ENCODE measurements around the gene CHEK1. TPM values are rescaled to one million over a fixed set of nuclear protein-coding genes. Genes with fewer than 3 reads are reported as not detected.

The CHEK1 gene
- total and polyA plus RNA-seq, 5 donors from 2014 or later, result 4.4 to 13.2 (median 8.0) TPM

- no peak for DNase-seq
- no peak for ATAC-seq (ENCODE audit: low read depth in 2 of 2)
These were observed 19.5 kb upstream of the CHEK1 start for GRCh38 chr11:125605417-125605816.

GRCh38 chr11:125609545-125609944 lies 15.4 kb upstream of the CHEK1 start:
- H3K4me1 Mint-ChIP-seq, result peaks cover 0 to 4% (median 0%) of the 10 kb centered on the region in 4 donors
- H3K4me3 Mint-ChIP-seq, result no peak overlapping the region
- DNase-seq (no peak), ATAC-seq (ENCODE audit: low read depth in 2 of 2) (no peak)
- peaks cover 58% of the 10 kb centered on the region for H3K36me3 Mint-ChIP-seq
- Histone ChIP-seq H3K4me1 (ENCODE audit: control insufficient read depth, insufficient read depth, low read length, poor library complexity, severe bottlenecking) (no peaks in the 10 kb centered on the region), H3K27ac (ENCODE audit: insufficient read depth, low read length, poor library complexity, severe bottlenecking) (no peak overlapping the region), H3K9me3 (ENCODE audit: control insufficient read depth in 2 of 2, low read length in 2 of 2) (no peaks in the 10 kb centered on the region), H3K4me3 (ENCODE audit: low read depth, low read length) (no peak overlapping the region), H3K36me3 (ENCODE audit: control insufficient read depth, insufficient read depth, low read length) (peaks cover 98% of the 10 kb centered on the region), H3K27me3 (ENCODE audit: control insufficient read depth, insufficient read depth, low read length) (no peaks in the 10 kb centered on the region)
- H3K27ac Mint-ChIP-seq, result no peak overlapping the region
- H3K27me3 Mint-ChIP-seq, result no peaks in the 10 kb centered on the region
- no peaks in the 10 kb centered on the region for H3K9me3 Mint-ChIP-seq

More at GRCh38 chr11:125605417-125605816, 19.5 kb upstream of the CHEK1 start:
- H3K4me3 Mint-ChIP-seq, result no peak overlapping the region
- Histone ChIP-seq H3K4me1 (ENCODE audit: control insufficient read depth, insufficient read depth, low read length, poor library complexity, severe bottlenecking) (no peaks in the 10 kb centered on the region), H3K27me3 (ENCODE audit: control insufficient read depth, insufficient read depth, low read length) (no peaks in the 10 kb centered on the region), H3K27ac (ENCODE audit: insufficient read depth, low read length, poor library complexity, severe bottlenecking) (no peak overlapping the region), H3K36me3 (ENCODE audit: control insufficient read depth, insufficient read depth, low read length) (peaks cover 88% of the 10 kb centered on the region), H3K9me3 (ENCODE audit: control insufficient read depth in 2 of 2, low read length in 2 of 2) (no peaks in the 10 kb centered on the region), H3K4me3 (ENCODE audit: low read depth, low read length) (no peak overlapping the region)
- no peak overlapping the region for H3K27ac Mint-ChIP-seq
- H3K4me1 Mint-ChIP-seq, result peaks cover 0 to 4% (median 1%) of the 10 kb centered on the region in 4 donors
- H3K36me3 Mint-ChIP-seq, result peaks cover 52% of the 10 kb centered on the region
- no peaks in the 10 kb centered on the region for H3K9me3 Mint-ChIP-seq
- H3K27me3 Mint-ChIP-seq, result no peaks in the 10 kb centered on the region

GRCh38 chr11:125618383-125618782 lies 6.6 kb upstream of the CHEK1 start:
- Histone ChIP-seq H3K4me1 (ENCODE audit: control insufficient read depth, insufficient read depth, low read length, poor library complexity, severe bottlenecking) (no peaks in the 10 kb centered on the region), H3K36me3 (ENCODE audit: control insufficient read depth, insufficient read depth, low read length) (peaks cover 83% of the 10 kb centered on the region), H3K27me3 (ENCODE audit: control insufficient read depth, insufficient read depth, low read length) (no peaks in the 10 kb centered on the region), H3K9me3 (ENCODE audit: control insufficient read depth in 2 of 2, low read length in 2 of 2) (no peaks in the 10 kb centered on the region), H3K4me3 (ENCODE audit: low read depth, low read length) (no peak overlapping the region), H3K27ac (ENCODE audit: insufficient read depth, low read length, poor library complexity, severe bottlenecking) (no peak overlapping the region)
- Mint-ChIP-seq H3K27me3 (no peaks in the 10 kb centered on the region), H3K4me3 (no peak overlapping the region), H3K4me1 (peaks cover 0 to 10% (median 0%) of the 10 kb centered on the region in 4 donors), H3K9me3 (no peaks in the 10 kb centered on the region), H3K36me3 (peaks cover 45% of the 10 kb centered on the region), H3K27ac (no peak overlapping the region)
- ATAC-seq (ENCODE audit: low read depth in 2 of 2), result no peak
- DNase-seq, result no peak

- Mint-ChIP-seq H3K9me3 (no peaks in the 10 kb centered on the region), H3K4me3 (peak overlapping the region in 1 of 4 donors; percentile 77), H3K27ac (no peak overlapping the region), H3K27me3 (peaks cover 4% of the 10 kb centered on the region), H3K36me3 (peaks cover 30% of the 10 kb centered on the region), H3K4me1 (peaks cover 11 to 25% (median 14%) of the 10 kb centered on the region in 4 donors)
- Histone ChIP-seq H3K4me3 (ENCODE audit: low read depth, low read length) (no peak overlapping the region), H3K27ac (ENCODE audit: insufficient read depth, low read length, poor library complexity, severe bottlenecking) (no peak overlapping the region), H3K36me3 (ENCODE audit: control insufficient read depth, insufficient read depth, low read length) (peaks cover 48% of the 10 kb centered on the region), H3K9me3 (ENCODE audit: control insufficient read depth in 2 of 2, low read length in 2 of 2) (no peaks in the 10 kb centered on the region), H3K4me1 (ENCODE audit: control insufficient read depth, insufficient read depth, low read length, poor library complexity, severe bottlenecking) (peaks cover 17% of the 10 kb centered on the region), H3K27me3 (ENCODE audit: control insufficient read depth, insufficient read depth, low read length) (no peaks in the 10 kb centered on the region)
- no peak for ATAC-seq (ENCODE audit: low read depth in 2 of 2)
- no peak for DNase-seq
These were observed 3.0 kb upstream of the CHEK1 start for GRCh38 chr11:125621995-125622394.

GRCh38 chr11:125623064-125623463 lies 1.9 kb upstream of the CHEK1 start:
- H3K27me3 ChIP-seq (ENCODE audit: control insufficient read depth, insufficient read depth, low read length), result no peaks in the 10 kb centered on the region
- Mint-ChIP-seq H3K4me3 (peak overlapping the region in 1 of 4 donors; percentile 55), H3K36me3 (peaks cover 28% of the 10 kb centered on the region), H3K27me3 (peaks cover 4% of the 10 kb centered on the region), H3K4me1 (peaks cover 15 to 31% (median 22%) of the 10 kb centered on the region in 4 donors), H3K9me3 (no peaks in the 10 kb centered on the region), H3K27ac (peak overlapping the region in 1 of 3 donors; percentile 68)
- no peak for DNase-seq
- no peak for ATAC-seq (ENCODE audit: low read depth in 2 of 2)
- no peak overlapping the region for H3K27ac ChIP-seq (ENCODE audit: insufficient read depth, low read length, poor library complexity, severe bottlenecking)
- no peaks in the 10 kb centered on the region for H3K9me3 ChIP-seq (ENCODE audit: control insufficient read depth in 2 of 2, low read length in 2 of 2)
- no peak overlapping the region for H3K4me3 ChIP-seq (ENCODE audit: low read depth, low read length)
- peaks cover 39% of the 10 kb centered on the region for H3K36me3 ChIP-seq (ENCODE audit: control insufficient read depth, insufficient read depth, low read length)
- H3K4me1 ChIP-seq (ENCODE audit: control insufficient read depth, insufficient read depth, low read length, poor library complexity, severe bottlenecking), result peaks cover 18% of the 10 kb centered on the region

- no peak for DNase-seq
- H3K4me3 Mint-ChIP-seq, result peak overlapping the region; percentile 93 to 100 (median 98)
These were observed 264 bp downstream of the CHEK1 start for GRCh38 chr11:125625225-125625629.

GRCh38 chr11:125625630-125626287 lies 796 bp downstream of the CHEK1 start:
- H3K9me3 Mint-ChIP-seq, result no peaks in the 10 kb centered on the region
- peak overlapping the region; percentile 97 for H3K27ac ChIP-seq (ENCODE audit: insufficient read depth, low read length, poor library complexity, severe bottlenecking)
- ATAC-seq (ENCODE audit: low read depth in 2 of 2), result peak; percentile 92 to 93

More at GRCh38 chr11:125625225-125625629, 264 bp downstream of the CHEK1 start:
- H3K4me1 ChIP-seq (ENCODE audit: control insufficient read depth, insufficient read depth, low read length, poor library complexity, severe bottlenecking), result peaks cover 18% of the 10 kb centered on the region
- no peak for ATAC-seq (ENCODE audit: low read depth in 2 of 2)
- no peaks in the 10 kb centered on the region for H3K9me3 ChIP-seq (ENCODE audit: control insufficient read depth in 2 of 2, low read length in 2 of 2)
- no peaks in the 10 kb centered on the region for H3K27me3 ChIP-seq (ENCODE audit: control insufficient read depth, insufficient read depth, low read length)
- H3K4me3 ChIP-seq (ENCODE audit: low read depth, low read length), result peak overlapping the region; percentile 88
- H3K27ac ChIP-seq (ENCODE audit: insufficient read depth, low read length, poor library complexity, severe bottlenecking), result peak overlapping the region; percentile 97
- H3K36me3 Mint-ChIP-seq, result peaks cover 17% of the 10 kb centered on the region
- H3K9me3 Mint-ChIP-seq, result no peaks in the 10 kb centered on the region
- peak overlapping the region; percentile 91 to 99 (median 92) for H3K27ac Mint-ChIP-seq
- H3K4me1 Mint-ChIP-seq, result peaks cover 15 to 31% (median 25%) of the 10 kb centered on the region in 4 donors
- peaks cover 4% of the 10 kb centered on the region for H3K27me3 Mint-ChIP-seq
- H3K36me3 ChIP-seq (ENCODE audit: control insufficient read depth, insufficient read depth, low read length), result peaks cover 17% of the 10 kb centered on the region

More at GRCh38 chr11:125625630-125626287, 796 bp downstream of the CHEK1 start:
- DNase-seq, result peak; percentile 71 to 91 (median 86)
- Mint-ChIP-seq H3K4me1 (peaks cover 15 to 31% (median 26%) of the 10 kb centered on the region in 4 donors), H3K27ac (peak overlapping the region; percentile 91 to 99 (median 92)), H3K27me3 (peaks cover 4% of the 10 kb centered on the region), H3K36me3 (peaks cover 17% of the 10 kb centered on the region), H3K4me3 (peak overlapping the region; percentile 93 to 100 (median 98))
- Histone ChIP-seq H3K27me3 (ENCODE audit: control insufficient read depth, insufficient read depth, low read length) (no peaks in the 10 kb centered on the region), H3K9me3 (ENCODE audit: control insufficient read depth in 2 of 2, low read length in 2 of 2) (no peaks in the 10 kb centered on the region), H3K4me1 (ENCODE audit: control insufficient read depth, insufficient read depth, low read length, poor library complexity, severe bottlenecking) (peaks cover 18% of the 10 kb centered on the region), H3K36me3 (ENCODE audit: control insufficient read depth, insufficient read depth, low read length) (peaks cover 12% of the 10 kb centered on the region), H3K4me3 (ENCODE audit: low read depth, low read length) (peak overlapping the region; percentile 88)
